ENCODE data around the gene CAPRIN1. TPM values are rescaled to one million over a fixed set of nuclear protein-coding genes. Genes with fewer than 3 reads are reported as not detected.

The CAPRIN1 gene
- polyA plus RNA-seq, 3 donors: 238 to 310 (median 256) TPM

Other genes starting within 250 kb of the CAPRIN1 start
- gene LMO2, start 159.7 kb upstream of the CAPRIN1 start, polyA plus RNA-seq (ENCODE audit: insufficient read length in 3 of 3): 10 to 100 TPM; 21.3 to 32.4 (median 31.2) TPM
- 10 to 100 TPM; 52.7 to 62.8 (median 56.6) TPM for gene NAT10, start 53.9 kb downstream of the CAPRIN1 start, polyA plus RNA-seq (ENCODE audit: insufficient read length in 3 of 3)

Data from renal cortex interstitium (tissue), 3 donors.